Hepatocyte (in vitro differentiated cells): ENCODE measurements around the gene SORL1.

Experiments
- EZH2 ChIP-seq: fragments of 200-600 bp; sonication (generic); IDR thresholded peaks from 2 replicates; pipeline ENCODE4 v1.6.1; 2016; ENCODE audit warnings: antibody characterized with exemption, mild to moderate bottlenecking, borderline replicate concordance
- EZH2phosphoT487 ChIP-seq: fragments of 200-600 bp; sonication (generic); IDR thresholded peaks from one replicate; pipeline ENCODE4 v1.6.1; 2018; ENCODE audit warnings: antibody characterized with exemption, mild to moderate bottlenecking, low read depth, moderate library complexity; ENCODE audit not compliant: unreplicated experiment, severe bottlenecking
- TF ChIP-seq, protein P1 (sequence below): fragments of 200-600 bp; sonication (generic); IDR thresholded peaks from 2 replicates; pipeline ENCODE4 v1.5.1; 2016; ENCODE audit warnings: antibody characterized with exemption, mild to moderate bottlenecking; ENCODE audit not compliant: poor library complexity

DNA sequence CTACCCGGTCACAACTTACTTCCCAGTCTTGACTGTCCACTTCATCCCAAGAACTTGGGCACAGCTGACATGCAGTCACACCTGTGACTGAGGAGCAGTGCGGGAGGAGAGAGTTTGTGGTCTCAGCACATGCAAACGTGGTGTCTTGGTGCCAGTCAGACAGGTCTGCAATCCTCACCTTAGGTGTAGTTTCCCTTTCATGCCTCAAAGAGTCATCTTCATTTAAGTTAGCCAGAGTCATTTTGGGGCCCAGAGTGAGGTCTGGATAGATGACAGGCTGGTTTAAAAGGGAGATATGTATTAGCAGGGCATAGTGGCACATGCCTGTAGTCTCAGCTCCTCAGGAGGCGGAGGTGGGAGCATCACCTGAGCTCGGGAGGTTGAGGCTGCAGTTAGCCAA is 109.1 kb downstream of the SORL1 start:
- no peak for TF ChIP-seq EZH2
- TF ChIP-seq, protein P1, sequence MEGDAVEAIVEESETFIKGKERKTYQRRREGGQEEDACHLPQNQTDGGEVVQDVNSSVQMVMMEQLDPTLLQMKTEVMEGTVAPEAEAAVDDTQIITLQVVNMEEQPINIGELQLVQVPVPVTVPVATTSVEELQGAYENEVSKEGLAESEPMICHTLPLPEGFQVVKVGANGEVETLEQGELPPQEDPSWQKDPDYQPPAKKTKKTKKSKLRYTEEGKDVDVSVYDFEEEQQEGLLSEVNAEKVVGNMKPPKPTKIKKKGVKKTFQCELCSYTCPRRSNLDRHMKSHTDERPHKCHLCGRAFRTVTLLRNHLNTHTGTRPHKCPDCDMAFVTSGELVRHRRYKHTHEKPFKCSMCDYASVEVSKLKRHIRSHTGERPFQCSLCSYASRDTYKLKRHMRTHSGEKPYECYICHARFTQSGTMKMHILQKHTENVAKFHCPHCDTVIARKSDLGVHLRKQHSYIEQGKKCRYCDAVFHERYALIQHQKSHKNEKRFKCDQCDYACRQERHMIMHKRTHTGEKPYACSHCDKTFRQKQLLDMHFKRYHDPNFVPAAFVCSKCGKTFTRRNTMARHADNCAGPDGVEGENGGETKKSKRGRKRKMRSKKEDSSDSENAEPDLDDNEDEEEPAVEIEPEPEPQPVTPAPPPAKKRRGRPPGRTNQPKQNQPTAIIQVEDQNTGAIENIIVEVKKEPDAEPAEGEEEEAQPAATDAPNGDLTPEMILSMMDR, result no peak
- no peak for TF ChIP-seq EZH2phosphoT487
